ENCODE results near the gene VPS11.

DNA sequence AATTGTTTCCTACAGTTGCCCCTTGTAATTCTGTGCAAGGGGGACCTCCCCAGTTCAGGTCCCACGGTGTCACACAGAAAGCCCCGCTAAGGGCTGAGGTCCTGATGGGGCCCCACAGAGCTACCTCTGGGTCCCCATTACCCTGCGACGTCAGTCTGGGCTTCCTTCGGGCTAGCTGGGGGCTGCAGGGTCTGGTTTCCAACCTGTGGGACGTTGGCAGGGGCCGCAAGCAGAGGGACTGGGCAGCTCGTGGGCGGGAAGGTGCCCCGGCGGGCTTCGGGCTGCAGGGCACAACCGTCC, 37.6 kb upstream of the VPS11 start:
- TF ChIP-seq, protein P1, sequence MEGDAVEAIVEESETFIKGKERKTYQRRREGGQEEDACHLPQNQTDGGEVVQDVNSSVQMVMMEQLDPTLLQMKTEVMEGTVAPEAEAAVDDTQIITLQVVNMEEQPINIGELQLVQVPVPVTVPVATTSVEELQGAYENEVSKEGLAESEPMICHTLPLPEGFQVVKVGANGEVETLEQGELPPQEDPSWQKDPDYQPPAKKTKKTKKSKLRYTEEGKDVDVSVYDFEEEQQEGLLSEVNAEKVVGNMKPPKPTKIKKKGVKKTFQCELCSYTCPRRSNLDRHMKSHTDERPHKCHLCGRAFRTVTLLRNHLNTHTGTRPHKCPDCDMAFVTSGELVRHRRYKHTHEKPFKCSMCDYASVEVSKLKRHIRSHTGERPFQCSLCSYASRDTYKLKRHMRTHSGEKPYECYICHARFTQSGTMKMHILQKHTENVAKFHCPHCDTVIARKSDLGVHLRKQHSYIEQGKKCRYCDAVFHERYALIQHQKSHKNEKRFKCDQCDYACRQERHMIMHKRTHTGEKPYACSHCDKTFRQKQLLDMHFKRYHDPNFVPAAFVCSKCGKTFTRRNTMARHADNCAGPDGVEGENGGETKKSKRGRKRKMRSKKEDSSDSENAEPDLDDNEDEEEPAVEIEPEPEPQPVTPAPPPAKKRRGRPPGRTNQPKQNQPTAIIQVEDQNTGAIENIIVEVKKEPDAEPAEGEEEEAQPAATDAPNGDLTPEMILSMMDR (conservative IDR thresholded peaks at IDR 0.05; ENCODE audit: low read depth, low read length): no peak
- no peak for TF ChIP-seq EZH2 (IDR thresholded peaks at IDR 0.05; ENCODE audit: low read length, unreplicated experiment)

All from PC-3 (cell line).